Measurements from ENCODE around the gene CD44.

DNA sequence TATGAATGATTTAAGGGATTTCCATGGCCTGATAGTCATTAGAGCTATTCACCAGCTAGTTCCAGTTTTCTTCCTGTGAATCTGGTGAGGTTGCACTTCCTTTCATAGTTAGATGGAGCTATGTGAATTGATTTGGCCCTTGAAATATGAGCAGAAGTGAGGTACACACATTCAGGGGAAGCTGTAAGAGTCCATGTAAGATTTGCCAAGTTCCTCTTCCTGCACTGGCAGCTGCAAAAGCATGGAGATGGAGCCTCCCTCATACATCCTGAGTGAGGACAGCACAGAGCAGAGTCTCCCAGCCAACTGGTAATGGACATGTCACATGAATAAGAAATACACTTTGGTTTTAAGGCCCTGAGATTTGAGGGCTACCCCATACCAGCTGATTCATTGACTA is 111.7 kb downstream of the CD44 start:
- TF ChIP-seq, protein P1, sequence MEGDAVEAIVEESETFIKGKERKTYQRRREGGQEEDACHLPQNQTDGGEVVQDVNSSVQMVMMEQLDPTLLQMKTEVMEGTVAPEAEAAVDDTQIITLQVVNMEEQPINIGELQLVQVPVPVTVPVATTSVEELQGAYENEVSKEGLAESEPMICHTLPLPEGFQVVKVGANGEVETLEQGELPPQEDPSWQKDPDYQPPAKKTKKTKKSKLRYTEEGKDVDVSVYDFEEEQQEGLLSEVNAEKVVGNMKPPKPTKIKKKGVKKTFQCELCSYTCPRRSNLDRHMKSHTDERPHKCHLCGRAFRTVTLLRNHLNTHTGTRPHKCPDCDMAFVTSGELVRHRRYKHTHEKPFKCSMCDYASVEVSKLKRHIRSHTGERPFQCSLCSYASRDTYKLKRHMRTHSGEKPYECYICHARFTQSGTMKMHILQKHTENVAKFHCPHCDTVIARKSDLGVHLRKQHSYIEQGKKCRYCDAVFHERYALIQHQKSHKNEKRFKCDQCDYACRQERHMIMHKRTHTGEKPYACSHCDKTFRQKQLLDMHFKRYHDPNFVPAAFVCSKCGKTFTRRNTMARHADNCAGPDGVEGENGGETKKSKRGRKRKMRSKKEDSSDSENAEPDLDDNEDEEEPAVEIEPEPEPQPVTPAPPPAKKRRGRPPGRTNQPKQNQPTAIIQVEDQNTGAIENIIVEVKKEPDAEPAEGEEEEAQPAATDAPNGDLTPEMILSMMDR (IDR thresholded peaks at IDR 0.05) = no peak
- TF ChIP-seq POLR2A (IDR thresholded peaks at IDR 0.05; ENCODE audit: low read depth) (no peak), EP300 (IDR thresholded peaks at IDR 0.05) (no peak), POLR2AphosphoS5 (IDR thresholded peaks at IDR 0.05) (no peak)
